ENCODE results near the gene TANGO2. TPM values are rescaled to one million over a fixed set of nuclear protein-coding genes. Genes with fewer than 3 reads are reported as not detected.

The TANGO2 gene
- total and polyA plus RNA-seq, 4 donors = 20.7 to 48.8 (median 34.1) TPM

- 91 to 95% methylated on average over 32 of the region's 32 CpGs for WGBS, 2 donors
- H3K27me3 ChIP-seq (ENCODE audit: control insufficient read depth in 3 of 3, insufficient read depth in 3 of 3, low read length in 2 of 3) = no peaks in the 10 kb centered on the region
- no peak for DNase-seq
- TF ChIP-seq CTCF (IDR thresholded peaks at IDR 0.05; ENCODE audit: control extremely low read depth, extremely low read depth) = no peak
- H3K4me1 ChIP-seq (ENCODE audit: control insufficient read depth in 5 of 5, insufficient read depth in 5 of 5, low read length in 5 of 5) = no peaks in the 10 kb centered on the region
- no peaks in the 10 kb centered on the region for H3K9me3 ChIP-seq (ENCODE audit: control insufficient read depth in 4 of 4, insufficient read depth in 3 of 4, low read length in 3 of 4)
- no peak for ATAC-seq (ENCODE audit: insufficient read depth, low FRiP score)
- H3K36me3 ChIP-seq (ENCODE audit: control insufficient read depth in 4 of 4, insufficient read depth in 4 of 4, low read length in 4 of 4) = peaks cover 0 to 14% (median 6%) of the 10 kb centered on the region in 4 donors
- no peak overlapping the region for H3K9ac ChIP-seq (ENCODE audit: insufficient read depth in 1 of 2, low read length in 2 of 2)
- H3K27ac ChIP-seq (ENCODE audit: low read depth in 1 of 2, low read length in 1 of 2) = no peak overlapping the region
- H3K4me3 ChIP-seq = no peak overlapping the region
These were observed 43.3 kb upstream of the TANGO2 start for GRCh38 chr22:19977296-19978243.

GRCh38 chr22:19978748-19979147 is 42.2 kb upstream of the TANGO2 start:
- Histone ChIP-seq H3K4me1 (ENCODE audit: control insufficient read depth in 5 of 5, insufficient read depth in 5 of 5, low read length in 5 of 5) (peaks cover 0 to 1% (median 0%) of the 10 kb centered on the region in 5 donors), H3K27me3 (ENCODE audit: control insufficient read depth in 3 of 3, insufficient read depth in 3 of 3, low read length in 2 of 3) (no peaks in the 10 kb centered on the region), H3K27ac (ENCODE audit: low read depth in 1 of 2, low read length in 1 of 2) (no peak overlapping the region), H3K9me3 (ENCODE audit: control insufficient read depth in 4 of 4, insufficient read depth in 3 of 4, low read length in 3 of 4) (no peaks in the 10 kb centered on the region), H3K9ac (ENCODE audit: insufficient read depth in 1 of 2, low read length in 2 of 2) (no peak overlapping the region), H3K36me3 (ENCODE audit: control insufficient read depth in 4 of 4, insufficient read depth in 4 of 4, low read length in 4 of 4) (peaks cover 0 to 14% (median 6%) of the 10 kb centered on the region in 4 donors), H3K4me3 (no peak overlapping the region)
- DNase-seq = no peak
- 95 to 97% methylated on average over 17 of the region's 17 CpGs for WGBS, 2 donors
- no peak for TF ChIP-seq CTCF (IDR thresholded peaks at IDR 0.05; ENCODE audit: control extremely low read depth, extremely low read depth)
- no peak for ATAC-seq (ENCODE audit: insufficient read depth, low FRiP score)

- H3K4me1 ChIP-seq (ENCODE audit: control insufficient read depth in 5 of 5, insufficient read depth in 5 of 5, low read length in 5 of 5) = peaks cover 0 to 4% (median 2%) of the 10 kb centered on the region in 5 donors
- 93 to 96% methylated on average over 46 to 52 of the region's 52 CpGs for WGBS, 2 donors
- DNase-seq (no peak), ATAC-seq (ENCODE audit: insufficient read depth, low FRiP score) (no peak)
- H3K36me3 ChIP-seq (ENCODE audit: control insufficient read depth in 4 of 4, insufficient read depth in 4 of 4, low read length in 4 of 4) = peaks cover 0 to 14% (median 6%) of the 10 kb centered on the region in 4 donors
- H3K9ac ChIP-seq (ENCODE audit: insufficient read depth in 1 of 2, low read length in 2 of 2) = no peak overlapping the region
- no peaks in the 10 kb centered on the region for H3K27me3 ChIP-seq (ENCODE audit: control insufficient read depth in 3 of 3, insufficient read depth in 3 of 3, low read length in 2 of 3)
- no peaks in the 10 kb centered on the region for H3K9me3 ChIP-seq (ENCODE audit: control insufficient read depth in 4 of 4, insufficient read depth in 3 of 4, low read length in 3 of 4)
- H3K4me3 ChIP-seq = no peak overlapping the region
- H3K27ac ChIP-seq (ENCODE audit: low read depth in 1 of 2, low read length in 1 of 2) = no peak overlapping the region
- no peak for TF ChIP-seq CTCF (IDR thresholded peaks at IDR 0.05; ENCODE audit: control extremely low read depth, extremely low read depth)
These were observed 41.0 kb upstream of the TANGO2 start for GRCh38 chr22:19979712-19980493.
